BLaER1 (cell line): ENCODE data around the gene ZNF571.
A peak's percentile ranks its signal among the peaks of the same experiment; 100 is the strongest.

Experiments
- H3K27ac ChIP-seq: shearing (Covaris generic); formaldehyde crosslinking; 2 replicates; pipeline ENCODE4 v1.8.1; 2022
- H3K27me3 ChIP-seq: shearing (Covaris generic); formaldehyde crosslinking; 2 replicates; pipeline ENCODE4 v1.8.1; 2022
- H3K36me3 ChIP-seq: shearing (Covaris generic); formaldehyde crosslinking; 2 replicates; pipeline ENCODE4 v1.8.1; 2022
- H3K4me1 ChIP-seq: shearing (Covaris generic); formaldehyde crosslinking; 2 replicates; pipeline ENCODE4 v1.8.1; 2022
- H3K4me2 ChIP-seq: shearing (Covaris generic); formaldehyde crosslinking; 2 replicates; pipeline ENCODE4 v1.8.1; 2022
- H3K4me3 ChIP-seq: shearing (Covaris generic); formaldehyde crosslinking; 2 replicates; pipeline ENCODE4 v1.8.1; 2022
- H3K9ac ChIP-seq: shearing (Covaris generic); formaldehyde crosslinking; 2 replicates; pipeline ENCODE4 v1.8.1; 2022
- H3K9me3 ChIP-seq: shearing (Covaris generic); formaldehyde crosslinking; 2 replicates; pipeline ENCODE4 v1.8.1; 2022
- H4K20me1 ChIP-seq: shearing (Covaris generic); formaldehyde crosslinking; 2 replicates; pipeline ENCODE4 v1.8.1; 2022
- Cebpa-rat ChIP-seq: shearing (Covaris generic); IDR thresholded peaks from 2 replicates; pipeline ENCODE4 v1.8.1; 2022

Gene ZNF571

GRCh38 chr19:37551129-37551993, 43.2 kb downstream of the ZNF571 start:
- H3K27ac ChIP-seq = no peak overlapping the region
- no peaks in the 10 kb centered on the region for H4K20me1 ChIP-seq
- no peak for TF ChIP-seq Cebpa-rat
- no peaks in the 10 kb centered on the region for H3K4me1 ChIP-seq
- H3K4me3 ChIP-seq = peak overlapping the region; percentile 18; the same call in 1 of the 2 replicates
- no peaks in the 10 kb centered on the region for H3K27me3 ChIP-seq
- peaks cover 99% of the 10 kb centered on the region for H3K9me3 ChIP-seq
- no peak overlapping the region for H3K4me2 ChIP-seq
- H3K36me3 ChIP-seq = peaks cover 36% of the 10 kb centered on the region
- H3K9ac ChIP-seq = no peak overlapping the region

GRCh38 chr19:37537391-37537947, 57.1 kb downstream of the ZNF571 start:
- Histone ChIP-seq H3K36me3 (peaks cover 59% of the 10 kb centered on the region), H3K4me1 (no peaks in the 10 kb centered on the region), H3K27ac (no peak overlapping the region), H3K27me3 (no peaks in the 10 kb centered on the region), H3K9me3 (peaks cover 97% of the 10 kb centered on the region), H4K20me1 (no peaks in the 10 kb centered on the region), H3K4me3 (peak overlapping the region; percentile 14; the same call in 1 of the 2 replicates), H3K4me2 (no peak overlapping the region), H3K9ac (no peak overlapping the region)
- no peak for TF ChIP-seq Cebpa-rat

GRCh38 chr19:37519890-37520289, 74.7 kb downstream of the ZNF571 start:
- Histone ChIP-seq H3K9me3 (peaks cover 91% of the 10 kb centered on the region), H3K4me2 (no peak overlapping the region), H3K27me3 (no peaks in the 10 kb centered on the region), H3K4me1 (no peaks in the 10 kb centered on the region; the same call in 1 of the 2 replicates), H4K20me1 (no peaks in the 10 kb centered on the region), H3K9ac (no peak overlapping the region), H3K36me3 (peaks cover 84% of the 10 kb centered on the region), H3K27ac (no peak overlapping the region), H3K4me3 (no peak overlapping the region)
- no peak for TF ChIP-seq Cebpa-rat
